Measurements from ENCODE around the gene MYL7. TPM values are rescaled to one million over a fixed set of nuclear protein-coding genes. Genes with fewer than 3 reads are reported as not detected.

The MYL7 gene
- total and polyA plus RNA-seq, 9 of the 15 experiments (the other 6 are each of a cell fraction or from before 2014, with no cell fraction given), result not detected

DNA sequence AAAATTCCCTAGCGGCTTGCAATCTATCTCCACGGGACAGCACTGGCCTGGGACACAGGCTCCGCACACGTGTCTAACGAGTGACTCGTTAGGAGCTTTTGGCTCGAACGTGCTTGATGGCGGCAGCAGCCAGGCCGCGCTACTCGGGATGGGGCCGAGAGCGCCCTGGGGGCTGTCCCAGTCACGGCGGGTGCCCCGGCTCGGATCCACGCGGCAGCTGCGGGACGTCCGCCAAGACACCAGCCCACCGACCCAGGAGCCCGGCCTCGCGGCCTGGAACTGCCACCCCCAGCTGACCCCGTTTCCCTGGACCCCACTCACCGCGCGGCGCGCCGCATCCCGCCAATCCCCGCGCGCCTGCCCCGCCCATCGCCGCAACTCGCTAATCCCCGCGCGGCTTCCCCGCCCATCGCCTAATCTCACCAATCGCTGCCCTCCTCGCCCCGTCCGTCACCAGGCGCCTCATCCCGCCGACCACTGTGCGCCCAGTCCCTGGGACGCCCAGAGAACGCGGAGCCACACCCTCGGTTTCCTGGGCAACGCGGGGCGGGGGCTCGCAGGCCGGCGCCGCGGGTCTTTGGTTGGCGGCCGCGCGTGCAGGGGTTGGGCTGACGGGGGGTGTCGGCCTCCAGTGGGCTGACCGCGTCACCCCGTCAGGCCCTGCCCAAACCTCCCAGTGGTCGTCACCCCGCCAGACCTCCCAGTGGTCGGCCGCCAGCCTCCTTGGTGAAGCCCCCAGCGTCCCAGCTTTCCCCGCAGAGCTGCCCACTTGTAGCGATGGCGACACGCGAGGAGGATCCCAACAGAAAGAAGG lies 17.7 kb downstream of the MYL7 start, which contains the start of gene POLD2 (continued):
- no peak for TF ChIP-seq SNAPC5 (CRISPR knock-in tag; IDR thresholded peaks at IDR 0.05)
- no peak for TF ChIP-seq SMAD3 (CRISPR knock-in tag; conservative IDR thresholded peaks at IDR 0.05)
- no peak for TF ChIP-seq ZNF695 (CRISPR knock-in tag; IDR thresholded peaks at IDR 0.05)
- no peak for TF ChIP-seq SRSF3 (IDR thresholded peaks at IDR 0.05; ENCODE audit: insufficient read depth, low read length)
- TF ChIP-seq NCOR1 (IDR thresholded peaks at IDR 0.05), result no peak
- TF ChIP-seq TARDBP (IDR thresholded peaks at IDR 0.05), result 0 out of 2 replicates have a peak, but pooled peaks have one; percentile 10
- no peak for TF ChIP-seq ZNF431 (CRISPR knock-in tag; IDR thresholded peaks at IDR 0.05)
- no peak for TF ChIP-seq TOE1 (IDR thresholded peaks at IDR 0.05; ENCODE audit: borderline replicate concordance)
- no peak for TF ChIP-seq TOE1 (CRISPR knock-in tag; IDR thresholded peaks at IDR 0.05; ENCODE audit: borderline replicate concordance, low read depth)
- TF ChIP-seq HDAC6 (IDR thresholded peaks at IDR 0.05; ENCODE audit: low read depth, low read length), result no peak
- TF ChIP-seq PCBP1 (IDR thresholded peaks at IDR 0.05; ENCODE audit: low read depth, low read length, poor library complexity, severe bottlenecking), result peak; percentile 72
- TF ChIP-seq NCOA6 (IDR thresholded peaks at IDR 0.05), result no peak
- TF ChIP-seq NFIX (CRISPR knock-in tag; IDR thresholded peaks at IDR 0.05; ENCODE audit: low read depth), result no peak
- no peak for TF ChIP-seq CLOCK (CRISPR knock-in tag; IDR thresholded peaks at IDR 0.05; ENCODE audit: borderline replicate concordance)
- TF ChIP-seq, protein P1, sequence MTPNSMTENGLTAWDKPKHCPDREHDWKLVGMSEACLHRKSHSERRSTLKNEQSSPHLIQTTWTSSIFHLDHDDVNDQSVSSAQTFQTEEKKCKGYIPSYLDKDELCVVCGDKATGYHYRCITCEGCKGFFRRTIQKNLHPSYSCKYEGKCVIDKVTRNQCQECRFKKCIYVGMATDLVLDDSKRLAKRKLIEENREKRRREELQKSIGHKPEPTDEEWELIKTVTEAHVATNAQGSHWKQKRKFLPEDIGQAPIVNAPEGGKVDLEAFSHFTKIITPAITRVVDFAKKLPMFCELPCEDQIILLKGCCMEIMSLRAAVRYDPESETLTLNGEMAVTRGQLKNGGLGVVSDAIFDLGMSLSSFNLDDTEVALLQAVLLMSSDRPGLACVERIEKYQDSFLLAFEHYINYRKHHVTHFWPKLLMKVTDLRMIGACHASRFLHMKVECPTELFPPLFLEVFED (CRISPR knock-in tag; conservative IDR thresholded peaks at IDR 0.05), result no peak
- TF ChIP-seq, protein P2, sequence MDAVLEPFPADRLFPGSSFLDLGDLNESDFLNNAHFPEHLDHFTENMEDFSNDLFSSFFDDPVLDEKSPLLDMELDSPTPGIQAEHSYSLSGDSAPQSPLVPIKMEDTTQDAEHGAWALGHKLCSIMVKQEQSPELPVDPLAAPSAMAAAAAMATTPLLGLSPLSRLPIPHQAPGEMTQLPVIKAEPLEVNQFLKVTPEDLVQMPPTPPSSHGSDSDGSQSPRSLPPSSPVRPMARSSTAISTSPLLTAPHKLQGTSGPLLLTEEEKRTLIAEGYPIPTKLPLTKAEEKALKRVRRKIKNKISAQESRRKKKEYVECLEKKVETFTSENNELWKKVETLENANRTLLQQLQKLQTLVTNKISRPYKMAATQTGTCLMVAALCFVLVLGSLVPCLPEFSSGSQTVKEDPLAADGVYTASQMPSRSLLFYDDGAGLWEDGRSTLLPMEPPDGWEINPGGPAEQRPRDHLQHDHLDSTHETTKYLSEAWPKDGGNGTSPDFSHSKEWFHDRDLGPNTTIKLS (IDR thresholded peaks at IDR 0.05; ENCODE audit: borderline replicate concordance, low read depth), result peak; percentile 31; the same call in 1 of the 2 replicates
- no peak for TF ChIP-seq NFE2L1 (tag; IDR thresholded peaks at IDR 0.05; ENCODE audit: borderline replicate concordance, low read depth)
- TF ChIP-seq E2F4 (CRISPR knock-in tag; IDR thresholded peaks at IDR 0.05; ENCODE audit: low read depth), result no peak
- TF ChIP-seq NBN (IDR thresholded peaks at IDR 0.05; ENCODE audit: low read depth), result no peak
- TF ChIP-seq RUNX1 (IDR thresholded peaks at IDR 0.05; ENCODE audit: low read depth), result no peak
